K562 (cell line): Measurements from ENCODE around the gene ELF2. TPM values are rescaled to one million over a fixed set of nuclear protein-coding genes. Genes with fewer than 3 reads are reported as not detected.
"Not testable (repeated sequence)": the region's sequence is repeated elsewhere in the genome, so short reads cannot be mapped to it uniquely, and the experiment has no call there.

ENCODE experiments used
- ATAC-seq: fragments of 200-7000 bp; cut with Tn5 transposase; 3 replicates; pipeline ENCODE4 v1.9.1; 2020; ENCODE audit warnings: moderate library complexity
- BruUV-seq: library from RNA; stranded (reverse); fragments of 400-500 nt; replicated peaks from 2 replicates; lab custom pipeline; 2021; lab: Mats Ljungman, UMichigan
- CTCF ChIA-PET: fragments of 300-600 bp; formaldehyde crosslinking; extraction: SDS; loops from one replicate; lab custom pipeline; 2021; ENCODE audit warnings: low intra/inter-chr PET ratio; lab: Yijun Ruan, JAX
- POLR2A ChIA-PET: fragments of 300-600, 350-650 bp; sonication (Branson Sonifier 250); formaldehyde crosslinking; extraction: SDS; loops from one replicate; lab custom pipeline; 2021; ENCODE audit warnings: antibody characterized with exemption, inconsistent platforms; lab: Yijun Ruan, JAX
- DNase-seq, 4 experiments: peaks; one replicate each; pipeline versions ENCODE4 v3.0.0 to v3.0.0-alpha.2; 2011 to 2018; ENCODE audit warnings: low spot score in 3 of 4, mixed read lengths in 3 of 4; ENCODE audit errors: extremely low read depth in 1 of 4
- FAIRE-seq: peaks from 2 replicates; lab custom pipeline; 2011; peaks lifted over from hg19 to GRCh38; lab: Jason Lieb, UNC
- H2AFZ ChIP-seq: 2 replicates; pipeline ENCODE4 v1.6.0; 2011; ENCODE audit warnings: low read depth, low read length, control low read depth, inconsistent platforms
- H3K27ac ChIP-seq: fragments of 200-600 bp; 3 replicates; pipeline ENCODE4 v1.8.0; 2011; ENCODE audit warnings: low read depth, mild to moderate bottlenecking, control low read depth, inconsistent platforms, low read length, moderate library complexity, mixed read lengths; ENCODE audit errors: extremely low read depth
- H3K27me3 ChIP-seq, 2 experiments: fragments of 300-600 bp in 1 of 2; 2 replicates in 1 of 2; 3 replicates in 1 of 2; pipeline versions ENCODE4 v1.6.0 to v1.8.0; 2011; ENCODE audit warnings: inconsistent platforms in 2 of 2, low read length in 2 of 2, mild to moderate bottlenecking in 1 of 2, mixed read lengths in 1 of 2, moderate library complexity in 1 of 2; ENCODE audit not compliant: control insufficient read depth in 2 of 2, insufficient read depth in 2 of 2
- H3K36me3 ChIP-seq: fragments of 300-600 bp; 3 replicates; pipeline ENCODE4 v1.8.0; 2011; ENCODE audit warnings: mild to moderate bottlenecking, low read length, inconsistent platforms; ENCODE audit not compliant: control insufficient read depth, insufficient read depth
- H3K4me1 ChIP-seq, 2 experiments: fragments of 200-600 bp in 1 of 2; replicated peaks in 1 of 2; 2 replicates in 1 of 2; 3 replicates in 1 of 2; pipeline versions ENCODE4 v1.5.1 to v1.8.0; 2011; ENCODE audit warnings: inconsistent platforms in 2 of 2, low read length in 2 of 2, mild to moderate bottlenecking in 1 of 2, mixed read lengths in 1 of 2, moderate library complexity in 1 of 2; ENCODE audit not compliant: control insufficient read depth in 2 of 2, insufficient read depth in 2 of 2
- H3K4me2 ChIP-seq: 2 replicates; pipeline ENCODE4 v1.6.1; 2011; ENCODE audit warnings: low read length, control low read depth, inconsistent platforms, mixed read lengths; ENCODE audit not compliant: insufficient read depth
- H3K4me3 ChIP-seq: fragments of 200-600 bp; sonication (generic), shearing (Covaris generic); 2 replicates; pipeline ENCODE4 v1.5.1; 2016; ENCODE audit warnings: control low read depth, inconsistent platforms
- H3K79me2 ChIP-seq: fragments of 200-600 bp; 3 replicates; pipeline ENCODE4 v1.8.0; 2011; ENCODE audit warnings: low read length, inconsistent platforms; ENCODE audit not compliant: control insufficient read depth, insufficient read depth
- H3K9ac ChIP-seq, 2 experiments: 2 replicates each; pipeline versions ENCODE4 v1.6.0 to v1.6.1; 2011; ENCODE audit warnings: low read depth in 2 of 2, low read length in 2 of 2, control low read depth in 1 of 2, inconsistent platforms in 1 of 2, mild to moderate bottlenecking in 1 of 2, mixed read lengths in 1 of 2; ENCODE audit not compliant: insufficient read depth in 1 of 2
- H3K9me1 ChIP-seq: one replicate; pipeline ENCODE4 v1.6.0; 2011; ENCODE audit warnings: inconsistent platforms, mild to moderate bottlenecking, low read length, moderate library complexity; ENCODE audit not compliant: control insufficient read depth, insufficient read depth
- H3K9me3 ChIP-seq: replicated peaks from 2 replicates; pipeline ENCODE4 v1.5.1; 2011; ENCODE audit warnings: low read depth, low read length, inconsistent platforms; ENCODE audit not compliant: control insufficient read depth, insufficient read depth
- H4K20me1 ChIP-seq: replicated peaks from 2 replicates; pipeline ENCODE4 v1.6.1; 2011; ENCODE audit warnings: low read length, inconsistent platforms, mixed read lengths; ENCODE audit not compliant: control insufficient read depth, insufficient read depth
- BHLHE40 ChIP-seq: IDR thresholded peaks from 2 replicates; pipeline ENCODE4 v1.6.1; 2011; ENCODE audit warnings: low read length, improper control_type of control experiment
- DDX20 ChIP-seq: fragments of 450-650 bp; IDR thresholded peaks from 2 replicates; pipeline ENCODE4 v1.6.1; 2016; ENCODE audit warnings: missing genetic modification characterization, low read depth, mild to moderate bottlenecking, missing compliant biosample characterization, moderate library complexity
- EGR1 ChIP-seq: fragments of 450-650 bp; conservative IDR thresholded peaks from 2 replicates; pipeline ENCODE4 v1.6.1; 2017; ENCODE audit warnings: mild to moderate bottlenecking
- HDAC2 ChIP-seq: fragments of 450-650 bp; IDR thresholded peaks from 2 replicates; pipeline ENCODE4 v1.6.1; 2016; ENCODE audit warnings: mild to moderate bottlenecking
- HMG20A ChIP-seq: fragments of 450-650 bp; formaldehyde crosslinking; conservative IDR thresholded peaks from 2 replicates; pipeline ENCODE4 v1.4.0; 2020; ENCODE audit warnings: mild to moderate bottlenecking, mixed read lengths
- MAFK ChIP-seq: IDR thresholded peaks from 2 replicates; pipeline ENCODE4 v1.6.1; 2011; ENCODE audit warnings: low read length, improper control_type of control experiment
- NBN ChIP-seq: fragments of 450-650 bp; IDR thresholded peaks from 2 replicates; pipeline ENCODE4 v1.6.1; 2016; ENCODE audit warnings: low read depth, mild to moderate bottlenecking
- NR2C1 ChIP-seq, 2 experiments: fragments of 450-650 bp; IDR thresholded peaks; 2 replicates each; pipeline ENCODE4 v1.6.1; 2017; ENCODE audit warnings: mild to moderate bottlenecking in 2 of 2, antibody characterized with exemption in 1 of 2, inconsistent platforms in 1 of 2, missing compliant biosample characterization in 1 of 2, missing genetic modification characterization in 1 of 2
- NR2C2 ChIP-seq, 2 experiments: fragments of 200-800 bp in 1 of 2; sonication (Bioruptor generic) in 1 of 2; sonication (generic) in 1 of 2; formaldehyde crosslinking in 1 of 2; IDR thresholded peaks; 2 replicates each; pipeline versions ENCODE4 v1.6.1 to v1.8.0; 2016 to 2022; ENCODE audit warnings: mild to moderate bottlenecking in 1 of 2, missing compliant biosample characterization in 1 of 2, missing genetic modification characterization in 1 of 2, missing genetic modification reagents in 1 of 2
- PTTG1 ChIP-seq: fragments of 450-650 bp; IDR thresholded peaks from 2 replicates; pipeline ENCODE4 v1.6.1; 2016; ENCODE audit warnings: low read depth, mild to moderate bottlenecking, missing genetic modification characterization, missing compliant biosample characterization
- SNRNP70 ChIP-seq: fragments of 200-400 bp; formaldehyde crosslinking; optimal IDR thresholded peaks from 2 replicates; pipeline ENCODE3; 2017; ENCODE audit warnings: low read depth, low read length
- SOX6 ChIP-seq: fragments of 450-650 bp; IDR thresholded peaks from 2 replicates; pipeline ENCODE4 v1.6.1; 2014; ENCODE audit warnings: mild to moderate bottlenecking
- ZNF184 ChIP-seq: sonication (generic); formaldehyde crosslinking; IDR thresholded peaks from 2 replicates; pipeline ENCODE4 v1.5.0; 2020; ENCODE audit warnings: missing genetic modification reagents
- ZNF384 ChIP-seq: IDR thresholded peaks from 2 replicates; pipeline ENCODE4 v1.6.1; 2012; ENCODE audit warnings: low read depth, low read length, improper control_type of control experiment
- ZNF717 ChIP-seq: fragments of 250-450 bp; sonication (Bioruptor Pico); IDR thresholded peaks from 2 replicates; pipeline ENCODE4 v1.5.0; 2021
- ZNF79 ChIP-seq: fragments of 250-450 bp; sonication (Bioruptor Pico); IDR thresholded peaks from 2 replicates; pipeline ENCODE4 v1.4.0; 2020; ENCODE audit warnings: low read depth, mild to moderate bottlenecking, moderate library complexity
- ZSCAN29 ChIP-seq: fragments of 450-650 bp; IDR thresholded peaks from 2 replicates; pipeline ENCODE4 v1.6.1; 2017
- WGBS: fragments of 100-300 bp; shearing (Covaris generic); methylation state at CpG from one replicate; pipeline ENCODE4 v1.1.6; 2016; ENCODE audit warnings: low coverage, mixed read lengths; ENCODE audit not compliant: insufficient coverage; ENCODE audit errors: missing lambda C conversion rate; 5-methylcytosine and 5-hydroxymethylcytosine counted together
- in situ Hi-C: fragments of 300-500 bp; cut with MboI; formaldehyde crosslinking; loops from 4 replicates; pipeline ENCODE4 v1.15.0; 2018; ENCODE audit warnings: inconsistent platforms, mixed read lengths
- intact Hi-C: fragments of 100-400 bp; cut with micrococcal nuclease; formaldehyde crosslinking; loops from 2 replicates; pipeline ENCODE4 v1.14.2; 2022
- polyA plus RNA-seq, 8 experiments: library from polyadenylated mRNA; depleted of rRNA in 4 of 8; stranded (reverse) in 5 of 8; unstranded in 3 of 8; fragments of >200 nt; fragmentation: Nextera tagmentation in 2 of 8; fragmentation: Illumina TruSeq in 1 of 8; extraction: Ambion mirVana in 2 of 8; extraction: Trizol in 1 of 8; gene quantifications; 2 replicates each; pipeline versions ENCODE4 v1.2.1 to v1.2.3, GENCODE V29; 2011 to 2014; ENCODE audit warnings: inconsistent platforms in 1 of 8, missing spikeins in 1 of 8
- total RNA-seq, 7 experiments: library from RNA; depleted of rRNA in 6 of 7; stranded (reverse); fragments of >200 nt in 6 of 7; fragmentation: Illumina TruSeq in 2 of 7; extraction: Trizol in 2 of 7; gene quantifications; 2 replicates each; pipeline versions ENCODE4 v1.2.1 to v1.2.3, GENCODE V29; 2011 to 2021; ENCODE audit warnings: low replicate concordance in 1 of 7

ELF2 gene
- total and polyA plus RNA-seq, 9 of the 15 experiments (the other 6 are each of a cell fraction or from before 2014, with no cell fraction given), result 9.4 to 58.7 (median 41.6) TPM

DNA sequence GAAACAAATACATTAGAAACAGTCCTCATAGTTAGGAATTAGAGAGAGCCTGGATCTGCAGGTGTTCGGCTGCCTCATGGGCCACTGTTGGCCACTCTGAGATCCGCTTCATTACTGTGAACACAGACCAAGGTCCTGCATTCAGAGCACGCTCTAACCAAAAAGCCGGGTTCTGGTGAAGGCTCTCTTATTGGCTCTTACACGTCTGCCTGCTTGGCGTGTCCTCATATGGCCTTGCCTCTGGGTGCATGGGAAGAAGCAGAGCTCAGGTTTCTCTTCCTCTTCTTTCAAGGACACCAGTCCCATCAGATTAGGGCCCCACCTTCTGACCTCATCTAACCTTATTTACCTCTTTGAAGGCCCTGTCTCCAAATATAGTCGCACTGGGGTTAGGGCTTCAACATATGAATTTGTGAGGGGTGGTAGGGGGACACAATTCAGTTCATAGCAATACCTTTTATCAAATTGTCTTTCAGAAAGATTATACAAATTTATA lies 37.1 kb upstream of the ELF2 start (continued):
- TF ChIP-seq ZNF184 (CRISPR knock-in tag) (no peak), MAFK (no peak), ZSCAN29 (peak; percentile 73), HMG20A (CRISPR knock-in tag) (no peak), SNRNP70 (no peak), HDAC2 (no peak), SOX6 (peak; percentile 79), BHLHE40 (peak; percentile 46; the same call in 1 of the 2 replicates), ZNF717 (CRISPR knock-in tag) (no peak), NR2C2 (CRISPR knock-in tag; IDR thresholded peaks at IDR 0.05) (no peak), NR2C2 (tag; IDR thresholded peaks at IDR 0.05) (peak; percentile 71), ZNF79 (CRISPR knock-in tag) (no peak), NBN (peak; percentile 78), DDX20 (no peak)

- Histone ChIP-seq H3K4me1 (peaks cover 8 to 21% of the 10 kb centered on the region in 2 experiments), H2AFZ (peak overlapping the region; percentile 88), H3K9ac (peak overlapping the region in 1 of 2 experiments; percentile 35; a peak in 1 of 4 replicates), H3K27ac (peak overlapping the region; percentile 66; the same call in 2 of the 3 replicates), H3K4me2 (peak overlapping the region; percentile 51)
- peak; percentile 35 for ATAC-seq
- H3K9me3 ChIP-seq, H3K36me3 ChIP-seq, H4K20me1 ChIP-seq, H3K9me1 ChIP-seq, CTCF ChIA-PET, H3K4me3 ChIP-seq, H3K27me3 ChIP-seq, BruUV-seq, FAIRE-seq, in situ Hi-C loops, DNase-seq, H3K79me2 ChIP-seq: not testable (repeated sequence)
- POLR2A ChIA-PET, result interaction anchor here (1.2 kb wide), 1 partner anchor 87 kb away, joined by 4 read pairs; the partner anchor contains the start of gene NAA15
- intact Hi-C loops, result loop anchor here (5.0 kb wide), 1 partner anchor 36 kb away; the partner anchor contains the start of gene ELF2
- WGBS, result 28% methylated on average over 6 of the region's 10 CpGs
- TF ChIP-seq NR2C1 (IDR thresholded peaks at IDR 0.05), result 0 out of 2 replicates have a peak, but pooled peaks have one; percentile 8
- peak; percentile 7; the same call in 1 of the 2 replicates for TF ChIP-seq NR2C1 (tag; IDR thresholded peaks at IDR 0.05)
- peak; percentile 55 for TF ChIP-seq EGR1
- TF ChIP-seq ZNF384, result 0 out of 2 replicates have a peak, but pooled peaks have one; percentile 4
- 0 out of 2 replicates have a peak, but pooled peaks have one; percentile 13 for TF ChIP-seq PTTG1 (tag)
These were observed 36.6 kb upstream of the ELF2 start for GRCh38 chr4:139213633-139214032.
